ENCODE measurements around the gene COL19A1.

The COL19A1 gene

DNA sequence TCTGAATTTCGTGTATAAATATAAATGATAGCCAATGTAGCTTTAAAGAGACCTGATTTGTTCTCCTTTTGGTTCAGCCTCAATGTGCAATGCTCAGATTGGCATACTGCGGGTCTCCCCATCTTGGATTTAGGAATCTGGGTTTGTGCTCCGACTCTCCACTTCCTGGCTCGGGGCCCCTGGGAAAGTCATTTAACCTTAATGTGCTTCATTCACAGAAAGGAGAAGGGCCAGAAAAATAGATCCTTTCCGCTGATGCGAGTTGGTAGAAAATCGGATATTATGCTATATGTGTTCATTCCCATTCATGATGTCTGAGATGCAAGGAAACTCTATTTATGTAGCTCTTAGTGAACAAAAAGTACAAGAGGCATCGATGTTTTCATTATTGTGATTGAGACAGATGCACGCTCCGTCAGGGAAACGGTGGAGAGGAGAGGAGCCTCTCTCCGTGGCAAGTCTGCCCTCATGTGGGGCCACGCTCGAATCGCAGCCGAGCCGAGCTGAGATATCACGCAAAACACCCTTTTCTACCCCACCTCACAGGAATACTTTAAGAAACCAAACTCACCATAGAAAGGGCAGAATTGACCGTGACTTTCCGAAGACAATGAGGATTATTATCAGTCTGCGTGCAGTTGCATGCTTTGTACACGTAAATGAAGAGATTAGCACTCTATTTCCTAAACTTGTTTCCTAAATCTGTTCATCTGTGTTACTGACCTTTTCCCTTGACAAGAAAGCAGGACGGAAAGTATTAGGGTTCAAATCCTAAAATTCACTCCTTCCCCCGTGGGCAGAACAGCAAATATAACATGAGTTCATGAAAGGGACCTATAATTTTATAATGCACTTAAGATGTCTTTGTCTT, 300.0 kb downstream of the COL19A1 start:
- DNase-seq (ENCODE audit: low spot score) = peak; percentile 34
- in situ Hi-C loops (cut with MboI; ENCODE audit: low sequenced_read_pairs, unreplicated experiment) = no loop called here
- TF ChIP-seq, protein P1, sequence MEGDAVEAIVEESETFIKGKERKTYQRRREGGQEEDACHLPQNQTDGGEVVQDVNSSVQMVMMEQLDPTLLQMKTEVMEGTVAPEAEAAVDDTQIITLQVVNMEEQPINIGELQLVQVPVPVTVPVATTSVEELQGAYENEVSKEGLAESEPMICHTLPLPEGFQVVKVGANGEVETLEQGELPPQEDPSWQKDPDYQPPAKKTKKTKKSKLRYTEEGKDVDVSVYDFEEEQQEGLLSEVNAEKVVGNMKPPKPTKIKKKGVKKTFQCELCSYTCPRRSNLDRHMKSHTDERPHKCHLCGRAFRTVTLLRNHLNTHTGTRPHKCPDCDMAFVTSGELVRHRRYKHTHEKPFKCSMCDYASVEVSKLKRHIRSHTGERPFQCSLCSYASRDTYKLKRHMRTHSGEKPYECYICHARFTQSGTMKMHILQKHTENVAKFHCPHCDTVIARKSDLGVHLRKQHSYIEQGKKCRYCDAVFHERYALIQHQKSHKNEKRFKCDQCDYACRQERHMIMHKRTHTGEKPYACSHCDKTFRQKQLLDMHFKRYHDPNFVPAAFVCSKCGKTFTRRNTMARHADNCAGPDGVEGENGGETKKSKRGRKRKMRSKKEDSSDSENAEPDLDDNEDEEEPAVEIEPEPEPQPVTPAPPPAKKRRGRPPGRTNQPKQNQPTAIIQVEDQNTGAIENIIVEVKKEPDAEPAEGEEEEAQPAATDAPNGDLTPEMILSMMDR (IDR thresholded peaks at IDR 0.05; ENCODE audit: borderline replicate concordance, control extremely low read depth, extremely low read depth, insufficient read depth, missing control alignments) = peak; percentile 83

DNA sequence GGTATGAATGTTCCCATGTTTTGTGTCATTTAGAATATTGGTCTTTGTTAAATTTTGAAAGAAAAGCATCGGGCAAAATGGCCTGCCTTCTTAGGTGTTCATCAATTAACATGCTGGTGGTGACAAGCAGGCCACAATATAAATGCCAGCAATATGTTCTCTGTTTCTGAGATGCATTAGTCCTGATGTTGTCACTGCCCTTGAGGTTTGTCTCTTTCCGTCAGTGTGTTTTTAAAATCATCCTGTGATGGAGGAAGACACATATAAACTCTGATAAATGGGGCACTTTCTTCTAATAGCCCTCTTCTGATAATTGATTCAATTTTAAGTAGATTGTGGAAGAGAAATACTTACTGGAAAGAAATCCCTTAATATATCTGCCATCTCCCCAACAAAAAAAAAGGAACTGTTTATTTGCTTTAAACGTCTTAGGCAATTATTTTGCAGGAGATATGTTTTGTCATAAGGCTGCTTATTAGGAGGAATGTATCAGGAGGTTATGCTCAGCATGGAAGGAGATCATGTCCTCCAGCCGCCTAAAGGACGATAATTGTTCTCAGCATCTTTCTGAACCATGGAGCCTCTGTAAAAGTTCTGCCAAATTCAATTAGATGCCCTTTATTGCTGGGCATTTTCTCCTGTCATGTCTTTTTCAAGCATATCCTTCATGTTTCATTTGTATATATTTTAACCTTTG, 302.5 kb downstream of the COL19A1 start:
- no peak for DNase-seq (ENCODE audit: low spot score)
- in situ Hi-C loops (cut with MboI; ENCODE audit: low sequenced_read_pairs, unreplicated experiment) = no loop called here
- TF ChIP-seq, protein P1 (IDR thresholded peaks at IDR 0.05; ENCODE audit: borderline replicate concordance, control extremely low read depth, extremely low read depth, insufficient read depth, missing control alignments) = no peak

DNA sequence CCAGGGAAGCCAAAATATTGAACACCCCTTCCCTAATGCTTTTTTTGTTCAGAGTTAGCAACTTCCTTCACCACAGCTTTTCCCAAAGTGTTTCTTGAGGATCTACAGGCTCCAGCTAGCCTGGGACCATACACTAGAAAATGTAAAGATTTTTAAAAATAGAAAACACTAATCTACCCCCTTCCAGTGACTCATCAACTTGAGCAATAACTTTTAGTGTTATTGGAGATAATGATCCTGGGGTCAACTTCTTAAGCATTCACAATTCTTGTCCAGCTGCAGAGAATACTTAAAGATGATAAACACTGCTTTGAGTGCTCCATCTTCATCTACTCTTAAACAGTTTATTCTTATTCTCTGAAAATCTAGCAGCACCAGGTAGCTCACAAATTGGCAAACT, 304.9 kb downstream of the COL19A1 start:
- in situ Hi-C loops (cut with MboI; ENCODE audit: low sequenced_read_pairs, unreplicated experiment) = no loop called here
- DNase-seq (ENCODE audit: low spot score) = no peak
- TF ChIP-seq, protein P1 (IDR thresholded peaks at IDR 0.05; ENCODE audit: borderline replicate concordance, control extremely low read depth, extremely low read depth, insufficient read depth, missing control alignments) = no peak

DNA sequence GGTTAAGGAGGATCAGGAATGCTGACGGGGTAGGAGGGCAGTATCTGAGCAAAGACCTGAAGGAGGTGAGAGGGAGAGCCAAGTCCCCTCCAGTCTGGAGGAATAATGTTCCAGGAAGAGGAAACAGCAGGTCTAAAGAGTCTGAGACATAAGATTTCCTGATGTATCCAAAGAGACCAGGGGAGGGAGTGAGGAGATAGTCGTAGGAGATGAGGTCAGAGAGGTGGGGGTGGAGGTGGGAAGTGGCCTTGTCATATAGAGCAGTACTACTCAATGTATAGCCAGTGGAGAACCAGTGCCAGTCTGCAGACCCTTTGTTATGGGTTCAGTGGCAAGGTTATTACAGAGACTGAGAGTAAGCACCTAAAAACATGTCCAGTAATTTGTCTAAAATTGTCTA, 305.9 kb downstream of the COL19A1 start:
- in situ Hi-C loops (cut with MboI; ENCODE audit: low sequenced_read_pairs, unreplicated experiment) = no loop called here
- TF ChIP-seq, protein P1 (IDR thresholded peaks at IDR 0.05; ENCODE audit: borderline replicate concordance, control extremely low read depth, extremely low read depth, insufficient read depth, missing control alignments) = no peak
- DNase-seq (ENCODE audit: low spot score) = no peak

DNA sequence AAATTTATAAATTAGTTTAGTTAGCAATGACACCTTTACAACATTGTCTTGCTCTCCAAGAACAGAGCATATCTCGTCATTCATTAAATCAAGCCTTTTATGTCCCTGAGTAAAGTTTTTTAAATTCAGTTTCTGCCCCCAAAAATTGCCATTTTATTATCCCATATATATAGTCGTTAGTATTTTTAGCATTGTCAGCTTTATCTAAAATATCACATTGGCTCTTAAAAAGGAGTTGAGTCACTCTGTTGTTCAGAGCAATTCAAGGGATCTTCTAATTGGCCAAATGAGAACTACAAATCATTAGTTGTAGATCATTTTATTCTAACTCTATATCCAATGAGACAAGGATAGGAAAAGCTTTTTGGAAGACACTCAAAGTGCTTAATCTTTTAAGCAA, 309.4 kb downstream of the COL19A1 start:
- TF ChIP-seq, protein P1 (IDR thresholded peaks at IDR 0.05; ENCODE audit: borderline replicate concordance, control extremely low read depth, extremely low read depth, insufficient read depth, missing control alignments) = no peak
- no peak for DNase-seq (ENCODE audit: low spot score)
- in situ Hi-C loops (cut with MboI; ENCODE audit: low sequenced_read_pairs, unreplicated experiment) = no loop called here

DNA sequence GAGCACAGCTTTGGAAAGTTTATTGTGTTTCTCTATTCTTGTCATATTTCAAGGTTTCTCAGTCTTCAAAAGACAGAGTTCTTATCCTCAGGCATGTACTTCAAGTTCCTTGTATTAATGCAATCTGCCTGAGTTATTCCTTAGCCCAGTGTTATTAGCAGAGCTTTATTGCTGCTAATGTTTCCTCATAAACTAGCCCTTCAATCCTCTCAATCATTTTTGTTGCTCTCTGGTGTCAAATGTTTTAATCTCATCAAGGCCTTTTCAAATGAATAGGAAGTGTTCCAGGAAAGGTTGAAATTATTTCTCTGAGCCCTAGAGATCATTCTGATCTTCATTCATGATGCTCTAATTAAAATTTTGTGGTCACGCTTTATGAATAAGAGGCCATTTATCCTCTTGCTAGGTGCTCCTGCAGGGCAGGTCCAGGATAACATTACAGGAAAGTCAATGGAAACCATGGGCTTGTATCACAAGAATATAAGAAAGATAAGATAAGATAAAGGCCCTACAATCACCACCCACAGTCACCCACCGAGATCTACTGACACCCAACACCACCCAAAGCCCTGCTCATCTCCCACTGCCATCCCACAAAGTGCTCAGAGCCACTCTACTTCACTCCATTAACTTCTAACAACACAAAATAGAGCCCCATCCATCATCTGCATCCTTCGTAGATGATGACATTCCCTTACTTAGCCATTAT, 310.6 kb downstream of the COL19A1 start:
- no peak for DNase-seq (ENCODE audit: low spot score)
- TF ChIP-seq, protein P1 (IDR thresholded peaks at IDR 0.05; ENCODE audit: borderline replicate concordance, control extremely low read depth, extremely low read depth, insufficient read depth, missing control alignments) = no peak
- in situ Hi-C loops (cut with MboI; ENCODE audit: low sequenced_read_pairs, unreplicated experiment) = no loop called here
